ENCODE data around the gene UBXN10. TPM values are rescaled to one million over a fixed set of nuclear protein-coding genes. Genes with fewer than 3 reads are reported as not detected.
A peak's percentile ranks its signal among the peaks of the same experiment; 100 is the strongest.

The UBXN10 gene
- total RNA-seq, 4 donors from 2014 or later = 0.94 to 5.7 (median 2.2) TPM

DNA sequence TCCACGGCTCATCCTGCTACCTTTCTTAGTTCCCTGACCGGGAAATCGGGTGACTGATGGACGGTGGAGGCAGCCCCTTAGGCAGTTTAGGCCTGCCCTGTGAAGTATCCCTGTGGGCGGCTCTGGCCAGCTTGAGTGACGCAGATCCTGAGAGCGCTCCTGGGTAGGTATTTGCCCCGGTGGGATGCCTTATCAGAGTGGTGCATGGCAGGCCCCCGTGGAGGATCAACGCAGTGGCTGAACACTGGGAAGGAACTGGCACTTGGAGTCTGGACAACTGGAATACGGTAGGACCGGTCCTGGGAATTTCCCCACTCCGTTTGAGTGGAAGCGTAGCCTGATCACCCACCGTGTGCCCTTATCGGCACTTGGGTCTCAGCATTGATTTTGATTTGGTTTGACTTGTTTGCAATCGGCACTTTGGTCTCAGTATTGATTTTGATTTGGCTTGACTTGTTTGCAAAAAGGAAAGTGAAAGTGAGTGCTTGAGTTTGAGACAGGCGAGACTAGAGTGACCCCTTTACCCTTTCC is 31.5 kb upstream of the UBXN10 start:
- DNase-seq = peak in 1 of 3 donors; percentile 36
- Histone ChIP-seq H3K27ac (peak overlapping the region in 1 of 4 donors; percentile 49), H3K4me1 (peaks cover 0 to 10% (median 3%) of the 10 kb centered on the region in 4 donors), H3K9me3 (peaks cover 0 to 7% (median under 1%) of the 10 kb centered on the region in 4 donors), H3K27me3 (no peaks in the 10 kb centered on the region), H3K4me3 (peak overlapping the region in 1 of 4 donors; percentile 8), H3K36me3 (no peaks in the 10 kb centered on the region)
- TF ChIP-seq, protein P1, sequence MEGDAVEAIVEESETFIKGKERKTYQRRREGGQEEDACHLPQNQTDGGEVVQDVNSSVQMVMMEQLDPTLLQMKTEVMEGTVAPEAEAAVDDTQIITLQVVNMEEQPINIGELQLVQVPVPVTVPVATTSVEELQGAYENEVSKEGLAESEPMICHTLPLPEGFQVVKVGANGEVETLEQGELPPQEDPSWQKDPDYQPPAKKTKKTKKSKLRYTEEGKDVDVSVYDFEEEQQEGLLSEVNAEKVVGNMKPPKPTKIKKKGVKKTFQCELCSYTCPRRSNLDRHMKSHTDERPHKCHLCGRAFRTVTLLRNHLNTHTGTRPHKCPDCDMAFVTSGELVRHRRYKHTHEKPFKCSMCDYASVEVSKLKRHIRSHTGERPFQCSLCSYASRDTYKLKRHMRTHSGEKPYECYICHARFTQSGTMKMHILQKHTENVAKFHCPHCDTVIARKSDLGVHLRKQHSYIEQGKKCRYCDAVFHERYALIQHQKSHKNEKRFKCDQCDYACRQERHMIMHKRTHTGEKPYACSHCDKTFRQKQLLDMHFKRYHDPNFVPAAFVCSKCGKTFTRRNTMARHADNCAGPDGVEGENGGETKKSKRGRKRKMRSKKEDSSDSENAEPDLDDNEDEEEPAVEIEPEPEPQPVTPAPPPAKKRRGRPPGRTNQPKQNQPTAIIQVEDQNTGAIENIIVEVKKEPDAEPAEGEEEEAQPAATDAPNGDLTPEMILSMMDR (IDR thresholded peaks at IDR 0.05) = no peak
- no peak for TF ChIP-seq POLR2A (IDR thresholded peaks at IDR 0.05)

DNA sequence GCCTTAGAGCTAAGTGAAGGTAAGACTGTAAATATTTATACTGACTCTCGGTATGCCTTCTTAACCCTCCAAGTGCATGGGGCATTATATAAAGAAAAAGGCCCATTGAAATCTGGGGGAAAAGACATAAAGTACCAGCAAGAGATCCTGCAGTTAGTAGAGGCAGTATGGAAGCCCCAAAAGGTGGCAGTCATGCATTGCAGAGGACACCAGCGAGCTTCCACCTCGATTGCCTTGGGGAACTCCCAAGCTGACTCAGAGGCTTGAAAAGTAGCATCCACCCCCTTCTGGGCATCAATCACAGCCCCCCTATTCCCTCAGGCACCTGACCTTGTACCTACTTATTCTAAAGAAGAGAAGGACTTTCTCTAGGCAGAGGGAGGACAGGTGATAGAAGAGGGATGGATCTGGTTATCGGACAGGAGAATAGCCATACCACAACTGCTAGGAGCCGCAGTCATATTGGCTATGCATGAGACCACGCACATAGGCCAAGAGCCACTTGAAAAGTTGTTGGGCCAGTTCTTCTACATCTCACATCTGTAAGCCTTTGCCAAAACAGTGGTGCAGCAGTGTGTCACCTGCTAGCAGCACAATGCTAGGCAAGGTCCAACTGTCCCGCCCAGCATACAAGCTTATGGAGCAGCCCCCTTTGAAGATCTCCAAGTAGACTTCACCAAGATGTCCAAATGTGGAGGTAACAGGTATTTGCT is 27.4 kb upstream of the UBXN10 start:
- Histone ChIP-seq H3K27me3 (no peaks in the 10 kb centered on the region), H3K27ac (no peak overlapping the region), H3K4me3 (no peak overlapping the region), H3K4me1 (peaks cover 0 to 5% (median 0%) of the 10 kb centered on the region in 4 donors), H3K9me3 (peaks cover 0 to 30% (median 12%) of the 10 kb centered on the region in 4 donors), H3K36me3 (no peaks in the 10 kb centered on the region)
- DNase-seq = no peak
- TF ChIP-seq POLR2A (IDR thresholded peaks at IDR 0.05) = no peak

DNA sequence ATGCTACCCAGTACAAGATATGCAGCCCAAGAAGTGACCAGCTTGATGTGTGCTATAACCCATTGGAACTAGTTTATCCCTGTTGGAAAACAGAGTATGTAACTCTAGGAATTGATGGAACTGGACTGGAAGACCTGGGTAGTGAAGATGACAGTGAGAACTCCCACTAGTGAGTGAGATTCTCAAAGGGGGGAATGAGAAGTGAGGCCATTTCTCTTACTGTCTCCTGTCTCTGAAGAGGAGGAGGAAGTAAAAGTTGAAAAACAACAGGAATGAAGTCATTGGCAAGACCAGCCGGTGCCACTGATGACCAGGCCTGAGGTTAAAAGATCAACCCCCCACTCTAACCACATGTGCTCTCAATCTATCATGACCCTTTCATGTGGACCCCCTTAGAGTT is 25.9 kb upstream of the UBXN10 start:
- no peaks in the 10 kb centered on the region for H3K4me1 ChIP-seq
- H3K27me3 ChIP-seq = no peaks in the 10 kb centered on the region
- DNase-seq = no peak
- TF ChIP-seq, protein P1 (IDR thresholded peaks at IDR 0.05) = no peak
- TF ChIP-seq POLR2A (IDR thresholded peaks at IDR 0.05) = no peak
- no peak overlapping the region for H3K4me3 ChIP-seq
- no peaks in the 10 kb centered on the region for H3K36me3 ChIP-seq
- peaks cover 0 to 30% (median 14%) of the 10 kb centered on the region in 4 donors for H3K9me3 ChIP-seq
- no peak overlapping the region for H3K27ac ChIP-seq

DNA sequence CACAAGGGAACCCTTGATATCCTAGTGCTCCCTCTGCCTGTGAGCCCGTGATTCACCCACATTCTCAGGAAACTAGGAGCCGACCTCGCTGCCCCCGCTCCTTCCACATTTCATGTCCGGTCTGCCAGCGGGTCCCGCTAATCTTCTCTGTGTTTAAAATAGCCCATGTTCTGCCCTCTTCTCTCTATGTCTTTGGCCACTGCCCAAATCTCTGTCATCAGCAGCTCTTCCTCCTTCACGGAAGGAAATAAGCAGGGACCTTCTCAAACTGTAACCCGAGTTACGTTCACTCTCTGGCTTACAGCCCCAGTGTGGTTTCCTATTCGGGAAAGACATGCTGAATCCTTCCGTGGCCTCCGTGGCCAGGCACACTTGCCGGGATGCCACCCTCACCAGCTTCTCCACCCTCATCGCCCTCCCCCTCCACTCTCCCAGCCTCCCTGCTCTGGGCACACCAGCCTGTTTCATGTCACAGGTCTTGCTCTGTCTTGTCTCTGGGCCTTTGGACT is 21.1 kb upstream of the UBXN10 start:
- Histone ChIP-seq H3K4me1 (peaks cover 0 to 4% (median 0%) of the 10 kb centered on the region in 4 donors), H3K27me3 (no peaks in the 10 kb centered on the region), H3K27ac (no peak overlapping the region), H3K36me3 (no peaks in the 10 kb centered on the region), H3K4me3 (no peak overlapping the region), H3K9me3 (peaks cover 0 to 26% (median 12%) of the 10 kb centered on the region in 4 donors)
- peak in 1 of 3 donors; percentile 53 for DNase-seq
- TF ChIP-seq, protein P1 (IDR thresholded peaks at IDR 0.05) = no peak
- TF ChIP-seq POLR2A (IDR thresholded peaks at IDR 0.05) = no peak

DNA sequence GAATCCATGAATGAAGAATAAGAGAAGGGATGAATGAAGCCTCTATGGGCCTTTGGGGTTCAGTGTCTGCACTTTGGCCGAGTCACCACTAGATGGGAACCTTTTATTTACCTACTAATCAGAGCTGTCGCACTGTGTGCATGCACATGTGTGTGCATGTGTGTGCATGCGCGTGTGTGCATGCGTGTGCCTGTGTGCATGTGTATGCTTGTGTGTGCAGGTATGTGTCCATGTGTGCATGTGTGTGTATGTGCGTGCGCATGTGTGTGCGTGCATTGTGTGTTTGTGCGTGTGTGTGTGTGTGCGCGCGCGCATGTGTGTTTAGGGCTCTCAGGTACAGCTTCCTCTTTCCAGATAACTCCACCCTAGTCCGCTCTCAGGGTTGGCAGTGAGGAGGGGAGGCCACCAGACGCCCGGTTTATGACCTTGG is 20.4 kb upstream of the UBXN10 start:
- Histone ChIP-seq H3K27me3 (no peaks in the 10 kb centered on the region), H3K27ac (no peak overlapping the region), H3K4me3 (no peak overlapping the region), H3K4me1 (peaks cover 0 to 4% (median 0%) of the 10 kb centered on the region in 4 donors), H3K9me3 (peaks cover 0 to 18% (median 9%) of the 10 kb centered on the region in 4 donors), H3K36me3 (no peaks in the 10 kb centered on the region)
- no peak for DNase-seq
- no peak for TF ChIP-seq POLR2A (IDR thresholded peaks at IDR 0.05)
- TF ChIP-seq, protein P1 (IDR thresholded peaks at IDR 0.05) = peak in 3 of 6 experiments; percentile 12 to 42 (median 24)

DNA sequence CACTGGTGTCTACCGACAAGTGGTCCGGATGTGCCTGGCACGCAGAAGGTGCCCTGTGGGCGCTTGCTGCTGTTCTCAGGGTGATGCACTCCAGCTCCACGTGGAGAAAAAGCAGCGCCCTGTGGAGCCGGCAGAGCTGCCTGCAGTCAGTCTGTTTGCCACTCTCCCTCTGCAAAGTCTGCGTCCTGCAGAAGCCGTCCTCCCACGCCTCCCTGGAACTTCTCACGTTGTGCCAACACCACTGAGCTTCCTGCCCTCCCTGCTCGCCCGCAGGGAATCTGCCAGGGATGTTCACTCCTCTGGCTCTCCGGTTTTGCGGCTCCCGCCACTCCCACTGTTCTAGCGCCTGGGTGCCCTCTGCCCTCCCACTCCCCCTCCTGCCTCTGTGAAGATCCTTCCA is 19.8 kb upstream of the UBXN10 start:
- Histone ChIP-seq H3K27ac (no peak overlapping the region), H3K27me3 (no peaks in the 10 kb centered on the region), H3K36me3 (no peaks in the 10 kb centered on the region), H3K4me1 (peaks cover 0 to 4% (median 0%) of the 10 kb centered on the region in 4 donors), H3K9me3 (peaks cover 0 to 13% (median 6%) of the 10 kb centered on the region in 4 donors), H3K4me3 (no peak overlapping the region)
- TF ChIP-seq, protein P1 (IDR thresholded peaks at IDR 0.05) = no peak
- TF ChIP-seq POLR2A (IDR thresholded peaks at IDR 0.05) = no peak
- no peak for DNase-seq
